Smooth muscle cell of the umbilical artery (primary cell): ENCODE results near the gene SLC31A2. TPM values are rescaled to one million over a fixed set of nuclear protein-coding genes. Genes with fewer than 3 reads are reported as not detected.

Experiments used
- total RNA-seq: library from RNA; depleted of rRNA; stranded (reverse); fragments of >200 nt; gene quantifications from 2 replicates; pipeline ENCODE4 v1.2.3, GENCODE V29; 2014

Gene SLC31A2
- total RNA-seq, result 6.1 and 10.1 TPM in 2 replicates

GRCh38 chr9:113150670-113151611 lies at the start of gene SLC31A2:
Gene SLC31A2, plus strand, starts transcription at chr9:113151007. Its CDS starts 68 bp downstream, at chr9:113151075.

Other genes with a start within 250 kb of the SLC31A2 start
- 1.2 and 3.2 TPM in 2 replicates for gene ZNF883, start 138.8 kb upstream of the SLC31A2 start, total RNA-seq
- gene ZFP37, start 94.3 kb upstream of the SLC31A2 start, total RNA-seq, result 1.9 and 2.4 TPM in 2 replicates
- 18.1 and 24.6 TPM in 2 replicates for gene FKBP15, start 70.3 kb downstream of the SLC31A2 start, total RNA-seq
- gene SLC31A1, start 70.5 kb downstream of the SLC31A2 start, total RNA-seq, result 36.5 and 53.2 TPM in 2 replicates
- gene CDC26, start 124.6 kb downstream of the SLC31A2 start, total RNA-seq, result 30.9 and 40.7 TPM in 2 replicates
- 26.4 and 41.9 TPM in 2 replicates for gene PRPF4, start 124.7 kb downstream of the SLC31A2 start, total RNA-seq
- not detected in 2 replicates for gene RNF183, start 152.4 kb downstream of the SLC31A2 start, total RNA-seq
- 1.2 and 2.1 TPM in 2 replicates for gene WDR31, start 189.3 kb downstream of the SLC31A2 start, total RNA-seq
- not detected in 2 replicates for gene BSPRY, start 198.5 kb downstream of the SLC31A2 start, total RNA-seq
- 8.3 and 8.9 TPM in 2 replicates for gene HDHD3, start 226.0 kb downstream of the SLC31A2 start, total RNA-seq